NCI-H510A (cell line): ENCODE results near the gene OR5H1.
"Not testable (repeated sequence)": the region's sequence is repeated elsewhere in the genome, so short reads cannot be mapped to it uniquely, and the experiment has no call there.

Experiments
- DNase-seq: peaks from one replicate; lab custom pipeline; 2025; lab: John Stamatoyannopoulos, UW

The OR5H1 gene

DNA sequence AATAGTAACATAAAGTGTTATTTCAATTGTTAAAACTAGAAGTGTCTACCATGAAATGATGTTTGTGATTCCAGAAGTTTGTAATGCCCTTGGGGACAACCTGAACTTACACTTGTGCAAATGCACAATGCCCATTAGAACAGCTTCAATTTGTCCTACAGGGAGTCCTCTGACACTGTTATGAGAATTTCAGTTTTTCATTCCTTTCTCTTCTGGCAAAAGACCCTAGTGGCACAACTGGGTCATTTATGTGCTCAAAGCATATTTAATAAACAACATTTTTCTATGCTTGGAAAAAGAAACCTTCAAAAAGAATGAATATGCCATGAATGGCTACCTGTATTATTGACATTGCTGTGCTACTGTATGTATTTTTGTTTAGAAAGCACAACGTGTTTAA, at the start of gene OR5H1:
TSS of gene OR5H1 (plus strand) at position 301 of the 400 bp plus-strand sequence. CDS start 1,977 bp downstream, outside the sequence.
- DNase-seq, result no peak

GRCh38 chr3:98086873-98087272, 43.6 kb upstream of the OR5H1 start, which contains the start of gene OR5AC2:
Gene OR5AC2 (plus strand): TSS chr3:98087173. CDS start chr3:98087173, 0 bp downstream.
- no peak for DNase-seq

- DNase-seq, result no peak
Measured at GRCh38 chr3:98095882-98096281, 34.6 kb upstream of the OR5H1 start.

GRCh38 chr3:98099848-98100247, 30.7 kb upstream of the OR5H1 start:
- DNase-seq, result no peak

- no peak for DNase-seq
Measured at GRCh38 chr3:98108162-98108561, 22.4 kb upstream of the OR5H1 start.

- no peak for DNase-seq
Measured at GRCh38 chr3:98109807-98110549, 20.5 kb upstream of the OR5H1 start.

- DNase-seq, result no peak
Measured at GRCh38 chr3:98110550-98110908, 20.0 kb upstream of the OR5H1 start.

DNA sequence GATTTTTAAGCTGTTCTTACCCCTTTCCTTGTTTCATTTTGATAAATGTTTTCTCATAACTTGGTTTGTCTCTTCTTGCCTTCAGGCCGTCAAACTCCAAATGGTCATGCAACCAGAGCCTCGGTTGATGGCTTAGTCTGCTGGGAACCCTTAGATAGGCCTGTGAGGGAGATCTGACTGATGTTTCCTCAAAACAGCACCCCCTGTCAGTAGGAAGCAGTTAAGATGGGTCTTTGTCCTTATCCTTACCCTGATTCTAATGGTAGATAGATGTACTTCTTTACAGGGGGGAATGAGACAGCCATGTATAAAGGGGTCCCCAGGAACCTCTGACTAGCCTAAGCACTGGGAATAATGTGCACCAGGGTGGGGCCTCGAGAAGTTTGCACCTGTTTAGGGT, 16.3 kb upstream of the OR5H1 start:
- DNase-seq, result no peak

DNA sequence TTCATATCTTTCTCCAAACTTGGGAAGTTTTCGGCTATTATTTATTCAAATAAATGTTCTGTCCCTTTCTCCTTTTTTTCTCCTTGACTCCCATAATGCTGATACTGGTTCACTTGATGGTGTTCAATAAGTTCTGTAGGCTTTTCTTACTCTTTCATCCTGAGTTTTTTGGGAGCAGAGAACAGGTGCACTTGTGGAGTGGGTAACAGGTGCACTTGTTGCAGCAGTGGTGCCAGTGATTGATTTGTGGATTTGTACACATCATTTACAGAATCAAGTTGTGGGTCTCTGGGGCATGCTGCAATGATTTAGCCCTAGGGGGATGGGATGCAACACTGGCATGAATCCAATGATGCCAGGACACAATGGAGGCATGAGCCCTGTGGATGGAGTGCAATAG, 14.8 kb upstream of the OR5H1 start:
- no peak for DNase-seq

- no peak for DNase-seq
Measured at GRCh38 chr3:98136631-98137030, 6.1 kb downstream of the OR5H1 start.

DNA sequence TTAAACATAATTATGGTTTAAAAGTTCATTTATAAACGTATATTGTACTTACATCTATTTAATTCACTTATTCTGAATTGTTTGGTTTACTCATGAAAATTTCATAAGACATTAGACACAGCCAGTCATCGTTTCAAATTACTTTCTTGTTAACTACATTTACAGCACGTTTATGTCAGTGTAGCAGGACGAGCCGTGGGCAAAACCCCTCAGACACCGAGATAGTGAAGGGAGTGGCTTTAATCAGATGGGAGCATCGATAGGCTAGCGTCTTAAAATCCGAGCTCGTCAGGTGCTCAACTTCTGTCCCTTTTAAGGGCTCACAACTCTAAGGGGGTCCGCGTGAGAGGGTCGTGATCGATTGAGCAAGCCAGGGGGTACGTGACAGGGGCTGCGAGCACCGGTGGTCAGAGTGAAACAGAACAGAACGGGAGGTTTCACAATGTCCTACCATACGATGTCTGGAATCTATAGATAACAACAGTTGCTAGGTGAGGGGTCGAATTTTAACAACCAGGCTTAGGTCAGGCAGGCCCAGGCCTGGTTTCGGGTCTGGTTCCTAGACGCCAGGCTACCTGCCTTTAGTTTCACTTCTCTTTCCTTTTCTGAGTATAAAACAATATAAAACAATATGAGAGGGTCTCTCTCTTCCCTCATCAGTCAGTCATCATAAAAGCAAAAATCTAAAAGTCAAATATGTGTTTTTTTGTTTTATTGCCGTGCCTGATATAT, 7.5 kb downstream of the OR5H1 start:
- DNase-seq, result not testable (repeated sequence)

GRCh38 chr3:98140531-98140930, 10.0 kb downstream of the OR5H1 start:
- DNase-seq, result no peak

- no peak for DNase-seq
Measured at GRCh38 chr3:98147179-98147578, 16.7 kb downstream of the OR5H1 start, which contains the start of gene OR5H14. Gene OR5H14 (plus strand): TSS chr3:98147479. CDS start chr3:98149386, 1,907 bp downstream.

GRCh38 chr3:98148751-98149150, 18.2 kb downstream of the OR5H1 start:
- DNase-seq, result no peak

DNA sequence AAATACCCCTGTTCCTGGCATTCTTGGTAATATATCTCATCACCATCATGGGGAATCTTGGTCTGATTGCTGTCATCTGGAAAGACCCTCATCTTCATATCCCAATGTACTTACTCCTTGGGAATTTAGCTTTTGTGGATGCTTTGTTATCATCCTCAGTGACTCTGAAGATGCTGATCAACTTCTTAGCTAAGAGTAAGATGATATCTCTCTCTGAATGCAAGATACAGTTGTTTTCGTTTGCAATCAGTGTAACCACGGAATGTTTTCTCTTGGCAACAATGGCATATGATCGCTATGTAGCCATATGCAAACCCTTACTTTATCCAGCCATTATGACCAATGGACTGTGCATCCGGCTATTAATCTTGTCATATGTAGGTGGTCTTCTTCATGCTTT, 18.9 kb downstream of the OR5H1 start:
- DNase-seq, result not testable (repeated sequence)

GRCh38 chr3:98151241-98151640, 20.7 kb downstream of the OR5H1 start:
- no peak for DNase-seq

DNA sequence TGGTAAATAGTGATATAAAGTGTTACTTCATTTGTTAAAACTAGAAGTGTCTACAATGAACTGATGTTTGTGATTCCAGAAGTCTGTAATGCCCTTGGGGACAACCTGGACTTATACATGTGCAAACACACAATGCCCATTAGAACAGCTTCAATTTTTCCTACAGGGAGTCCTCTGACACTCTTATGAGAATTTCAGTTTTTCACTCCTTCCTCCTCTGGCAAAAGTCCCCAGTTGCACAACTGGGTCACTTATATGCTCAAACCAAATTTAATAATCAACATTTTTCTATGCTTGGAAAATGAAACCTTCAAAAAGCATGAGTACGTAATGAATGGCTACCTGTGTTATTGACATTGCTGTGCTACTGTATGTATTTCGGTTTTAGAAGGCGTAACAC, 35.9 kb downstream of the OR5H1 start, which contains the start of gene OR5H15:
TSS of gene OR5H15 (plus strand) at position 301 of the 400 bp plus-strand sequence. CDS start 2,004 bp downstream, outside the sequence.
- no peak for DNase-seq

GRCh38 chr3:98171071-98171470, 40.5 kb downstream of the OR5H1 start:
- DNase-seq, result no peak

GRCh38 chr3:98172621-98173020, 42.1 kb downstream of the OR5H1 start:
- no peak for DNase-seq

GRCh38 chr3:98180319-98180890, 49.9 kb downstream of the OR5H1 start:
- no peak for DNase-seq

DNA sequence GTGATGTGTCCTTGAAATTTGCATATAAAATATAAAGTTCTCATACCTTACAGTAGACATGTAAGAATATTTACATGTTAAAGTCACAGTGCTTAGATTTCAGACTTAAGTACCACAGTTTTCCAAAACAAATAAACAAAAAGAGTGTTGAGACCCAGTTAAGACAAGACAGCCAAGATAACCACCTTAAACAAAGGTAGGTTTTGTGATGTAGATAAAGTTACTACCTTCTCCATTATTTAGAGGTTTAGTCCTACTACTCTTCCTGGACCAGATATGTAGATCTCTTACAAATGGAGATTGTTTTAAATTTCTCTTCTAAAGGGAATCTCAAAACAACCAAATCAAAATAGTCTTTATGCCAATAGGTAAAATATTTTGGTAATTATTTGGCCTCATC, 51.7 kb downstream of the OR5H1 start:
- no peak for DNase-seq

DNA sequence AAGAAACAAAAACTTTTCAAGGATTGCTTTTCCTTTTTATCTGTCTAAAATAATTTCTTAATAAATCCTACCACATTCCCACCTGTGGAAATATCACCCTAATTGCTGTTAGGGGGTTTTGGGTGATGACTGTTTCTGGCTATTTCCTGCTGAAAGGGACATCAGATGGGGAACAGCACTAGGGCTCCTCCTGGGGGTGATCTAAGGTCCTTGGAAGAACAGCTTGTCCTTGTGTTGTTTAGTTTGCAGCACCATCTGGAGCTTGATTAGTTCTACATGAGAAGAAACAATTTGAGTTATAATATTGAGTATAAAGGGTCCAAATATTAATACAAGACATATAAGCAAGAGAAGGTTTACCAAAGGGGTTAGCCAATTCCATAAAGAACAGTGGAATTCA, 54.7 kb downstream of the OR5H1 start:
- no peak for DNase-seq
